Activated CD8-positive, alpha-beta T cell treated with anti-CD3 and anti-CD28 coated beads for 36 hours (primary cell): Measurements from ENCODE around the gene KCNQ1OT1. TPM values are rescaled to one million over a fixed set of nuclear protein-coding genes. Genes with fewer than 3 reads are reported as not detected.

ENCODE experiments used
- ATAC-seq: fragments of 200-7000 bp; cut with Tn5 transposase; one replicate; pipeline ENCODE4 v1.10.0; 2021; ENCODE audit warnings: mild to moderate bottlenecking, moderate library complexity
- CTCF ChIA-PET: fragments of 350-600 bp; sonication (Branson Sonifier 250); formaldehyde crosslinking; loops from one replicate; lab custom pipeline; 2021; ENCODE audit warnings: antibody characterized with exemption; lab: Charles Lee
- POLR2A ChIA-PET: fragments of 350-600 bp; sonication (Branson Sonifier 250); formaldehyde crosslinking; loops from one replicate; lab custom pipeline; 2021; ENCODE audit warnings: antibody characterized with exemption; lab: Charles Lee
- DNase-seq: peaks from one replicate; pipeline ENCODE4 v3.0.0-alpha.2; 2020
- H3K27ac Mint-ChIP-seq: one replicate; pipeline ENCODE4 v1.8.0; 2021; ENCODE audit warnings: mild to moderate bottlenecking, mixed read lengths
- H3K27me3 Mint-ChIP-seq: one replicate; pipeline ENCODE4 v1.8.0; 2021; ENCODE audit warnings: mixed read lengths
- H3K36me3 Mint-ChIP-seq: one replicate; pipeline ENCODE4 v1.8.0; 2021; ENCODE audit warnings: low read depth, mixed read lengths
- H3K4me1 Mint-ChIP-seq: one replicate; pipeline ENCODE4 v1.8.0; 2021; ENCODE audit warnings: low read depth, mixed read lengths
- H3K4me3 Mint-ChIP-seq: one replicate; pipeline ENCODE4 v1.8.0; 2021; ENCODE audit warnings: mild to moderate bottlenecking, moderate library complexity, mixed read lengths
- H3K9me3 Mint-ChIP-seq: one replicate; pipeline ENCODE4 v1.8.0; 2021; ENCODE audit warnings: mixed read lengths
- intact Hi-C: fragments of 100-400 bp; cut with micrococcal nuclease; formaldehyde crosslinking; loops from one replicate; pipeline ENCODE4 v1.10.0; 2022
- total RNA-seq, 2 experiments: library from RNA; stranded (reverse); gene quantifications; one replicate each; pipeline ENCODE4 v1.2.3, GENCODE V29; 2021
- TF ChIP-seq, protein P1 (sequence below): fragments of 200-600 bp; IDR thresholded peaks from one replicate; pipeline ENCODE4 v1.8.0; 2022; ENCODE audit warnings: antibody characterized with exemption, mild to moderate bottlenecking

KCNQ1OT1 gene
- total RNA-seq, 2 experiments from 2014 or later, result 0.22 to 0.23 TPM

DNA sequence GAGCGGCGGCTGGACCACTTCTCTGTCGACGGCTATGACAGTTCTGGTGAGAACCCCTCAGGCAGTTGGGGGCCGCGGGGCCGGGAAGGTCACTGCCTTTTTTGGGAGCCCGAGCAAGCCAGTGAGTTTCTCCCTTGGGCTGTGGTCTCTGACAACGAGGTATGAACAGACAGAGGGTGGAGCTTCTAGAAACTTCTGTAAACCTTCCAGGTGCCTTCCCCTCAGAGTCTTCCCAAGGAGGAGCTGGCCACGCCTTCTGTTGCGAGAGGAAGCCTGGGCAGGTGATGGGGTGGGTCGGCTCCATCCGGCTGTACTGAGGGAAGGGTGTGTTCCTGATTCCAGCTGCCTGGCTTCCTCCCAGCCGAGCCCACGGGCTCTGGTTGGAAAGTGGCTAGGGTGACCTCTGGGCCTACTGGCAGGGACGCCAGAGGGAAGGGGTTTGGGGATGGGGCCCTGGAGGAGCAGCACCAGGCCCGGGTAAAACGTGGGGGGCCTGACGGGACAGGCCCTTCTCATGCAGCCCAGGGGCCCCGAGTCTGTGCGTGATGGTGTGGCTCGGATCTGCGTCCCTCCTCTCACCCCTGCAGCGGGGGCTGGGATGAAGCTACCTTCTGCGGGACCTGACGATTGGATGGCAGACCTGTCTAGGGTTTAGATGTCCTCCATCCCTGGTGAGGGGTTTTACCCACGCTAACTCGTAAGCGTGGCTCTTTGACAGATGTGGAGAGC lies 110.8 kb downstream of the KCNQ1OT1 start:
- Mint-ChIP-seq H3K9me3 (no peaks in the 10 kb centered on the region), H3K4me3 (no peak overlapping the region), H3K4me1 (no peaks in the 10 kb centered on the region), H3K27me3 (no peaks in the 10 kb centered on the region), H3K36me3 (peaks cover 4% of the 10 kb centered on the region), H3K27ac (no peak overlapping the region)
- ATAC-seq (no peak), DNase-seq (no peak)
- ChIA-PET CTCF (interaction anchor here (1.0 kb wide), 1 partner anchor 168 kb away, joined by 3 read pairs; no protein-coding TSS in a partner anchor), POLR2A (no interaction called here)
- TF ChIP-seq, protein P1, sequence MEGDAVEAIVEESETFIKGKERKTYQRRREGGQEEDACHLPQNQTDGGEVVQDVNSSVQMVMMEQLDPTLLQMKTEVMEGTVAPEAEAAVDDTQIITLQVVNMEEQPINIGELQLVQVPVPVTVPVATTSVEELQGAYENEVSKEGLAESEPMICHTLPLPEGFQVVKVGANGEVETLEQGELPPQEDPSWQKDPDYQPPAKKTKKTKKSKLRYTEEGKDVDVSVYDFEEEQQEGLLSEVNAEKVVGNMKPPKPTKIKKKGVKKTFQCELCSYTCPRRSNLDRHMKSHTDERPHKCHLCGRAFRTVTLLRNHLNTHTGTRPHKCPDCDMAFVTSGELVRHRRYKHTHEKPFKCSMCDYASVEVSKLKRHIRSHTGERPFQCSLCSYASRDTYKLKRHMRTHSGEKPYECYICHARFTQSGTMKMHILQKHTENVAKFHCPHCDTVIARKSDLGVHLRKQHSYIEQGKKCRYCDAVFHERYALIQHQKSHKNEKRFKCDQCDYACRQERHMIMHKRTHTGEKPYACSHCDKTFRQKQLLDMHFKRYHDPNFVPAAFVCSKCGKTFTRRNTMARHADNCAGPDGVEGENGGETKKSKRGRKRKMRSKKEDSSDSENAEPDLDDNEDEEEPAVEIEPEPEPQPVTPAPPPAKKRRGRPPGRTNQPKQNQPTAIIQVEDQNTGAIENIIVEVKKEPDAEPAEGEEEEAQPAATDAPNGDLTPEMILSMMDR, result no peak
- intact Hi-C loops, result no loop called here

DNA sequence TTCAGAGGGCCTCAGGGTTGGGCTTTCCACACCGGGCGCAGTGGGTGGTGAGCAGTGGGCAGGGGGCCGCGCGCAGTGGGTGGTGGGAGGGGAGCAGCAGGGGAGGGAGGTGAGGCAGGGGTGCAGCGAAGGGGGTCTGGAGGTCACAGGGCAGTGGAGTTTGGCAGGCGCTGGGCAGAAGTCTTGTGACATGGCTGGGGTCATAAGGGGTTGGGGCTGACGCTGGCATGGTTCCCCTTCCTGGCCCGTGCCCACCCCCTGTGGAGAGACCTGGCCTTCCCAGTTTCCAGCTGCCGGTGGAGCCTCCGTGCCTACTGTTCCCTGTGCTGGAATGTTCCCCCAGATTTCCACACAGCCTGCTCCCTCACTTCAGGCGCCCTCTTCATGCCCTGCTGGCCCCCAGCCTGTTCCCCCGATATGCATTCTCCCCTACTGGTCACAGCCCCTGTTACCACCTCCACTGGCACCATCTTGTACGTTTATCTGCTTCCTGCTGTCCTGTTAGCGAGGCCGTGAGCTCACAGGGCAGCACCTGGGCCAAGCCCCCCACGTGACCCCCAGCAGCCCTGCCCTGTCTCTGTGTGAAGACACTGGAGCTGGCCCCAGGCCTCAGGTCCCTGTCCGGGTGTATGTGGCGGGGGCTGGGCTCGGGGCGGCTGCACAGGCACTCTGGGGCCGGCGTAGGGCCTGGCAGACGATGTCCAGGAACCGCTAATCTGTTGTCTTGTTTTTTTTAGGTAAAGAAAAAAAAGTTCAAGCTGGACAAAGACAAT lies 111.6 kb downstream of the KCNQ1OT1 start:
- CTCF ChIA-PET, result no interaction called here
- Mint-ChIP-seq H3K27me3 (no peaks in the 10 kb centered on the region), H3K36me3 (peaks cover 1% of the 10 kb centered on the region), H3K9me3 (no peaks in the 10 kb centered on the region), H3K27ac (no peak overlapping the region), H3K4me1 (no peaks in the 10 kb centered on the region), H3K4me3 (no peak overlapping the region)
- TF ChIP-seq, protein P1, result no peak
- DNase-seq (no peak), ATAC-seq (no peak)
- intact Hi-C loops, result no loop called here
- POLR2A ChIA-PET, result no interaction called here

DNA sequence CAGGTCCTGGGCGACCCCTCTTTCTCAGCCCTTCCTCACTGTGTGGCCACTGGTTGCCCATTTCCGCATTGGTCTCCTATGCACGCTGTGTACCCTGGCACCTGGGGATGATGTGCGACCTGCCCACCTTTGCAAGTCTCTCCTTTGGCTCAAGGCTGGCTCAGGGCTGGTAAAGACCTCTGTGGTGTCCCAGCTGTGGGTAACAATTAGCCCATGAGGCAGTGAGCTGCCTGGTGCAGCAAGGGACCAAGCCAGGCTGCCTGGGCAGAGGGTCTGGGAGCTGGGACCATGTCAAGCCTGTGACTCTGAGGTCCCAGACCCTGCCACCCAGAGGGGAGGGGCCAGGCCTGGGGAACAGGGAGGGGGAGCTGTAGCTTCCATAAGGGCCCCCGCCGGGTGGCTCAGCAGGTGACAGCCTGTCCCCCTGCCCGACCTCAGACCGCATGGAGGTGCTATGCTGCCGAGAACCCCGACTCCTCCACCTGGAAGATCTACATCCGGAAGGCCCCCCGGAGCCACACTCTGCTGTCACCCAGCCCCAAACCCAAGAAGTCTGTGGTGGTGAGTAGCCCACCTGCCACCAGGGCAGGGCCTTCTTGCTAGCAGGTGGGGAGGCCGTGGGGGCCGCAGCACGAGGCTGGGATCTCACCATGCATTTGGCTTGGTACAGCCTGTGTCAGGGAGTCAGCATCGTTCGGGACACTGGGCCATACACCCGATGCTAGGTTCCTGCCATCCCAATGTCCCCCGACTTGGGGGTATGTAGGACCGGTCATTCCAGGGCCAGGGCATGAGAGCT lies 112.5 kb downstream of the KCNQ1OT1 start:
- H3K4me1 Mint-ChIP-seq, result no peaks in the 10 kb centered on the region
- H3K27ac Mint-ChIP-seq, result no peak overlapping the region
- intact Hi-C loops, result no loop called here
- no peaks in the 10 kb centered on the region for H3K9me3 Mint-ChIP-seq
- POLR2A ChIA-PET, result no interaction called here
- TF ChIP-seq, protein P1, result no peak
- CTCF ChIA-PET, result no interaction called here
- peaks cover 1% of the 10 kb centered on the region for H3K36me3 Mint-ChIP-seq
- H3K27me3 Mint-ChIP-seq, result no peaks in the 10 kb centered on the region
- H3K4me3 Mint-ChIP-seq, result no peak overlapping the region
- DNase-seq, result no peak
- no peak for ATAC-seq

DNA sequence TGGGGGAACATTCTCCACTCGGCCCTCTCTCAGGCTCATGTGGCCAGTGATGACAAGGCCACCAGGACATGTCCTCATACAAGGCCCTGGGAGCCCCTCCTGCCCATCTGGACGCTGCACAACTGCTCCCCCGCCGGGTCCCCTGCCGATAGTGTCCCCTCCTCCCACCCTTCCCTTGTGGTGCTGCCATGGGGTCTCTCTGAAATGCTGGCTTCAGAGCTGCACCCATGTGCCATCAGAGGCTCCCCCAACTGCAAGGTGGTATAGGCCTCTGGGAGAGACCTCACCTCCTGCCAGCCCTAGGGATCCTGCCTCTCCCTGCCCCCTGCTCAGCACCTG lies 113.0 kb downstream of the KCNQ1OT1 start:
- CTCF ChIA-PET, result no interaction called here
- ATAC-seq, result no peak
- intact Hi-C loops, result no loop called here
- H3K9me3 Mint-ChIP-seq, result no peaks in the 10 kb centered on the region
- H3K27me3 Mint-ChIP-seq, result no peaks in the 10 kb centered on the region
- no peak overlapping the region for H3K4me3 Mint-ChIP-seq
- H3K4me1 Mint-ChIP-seq, result no peaks in the 10 kb centered on the region
- TF ChIP-seq, protein P1, result no peak
- H3K27ac Mint-ChIP-seq, result no peak overlapping the region
- peaks cover 1% of the 10 kb centered on the region for H3K36me3 Mint-ChIP-seq
- POLR2A ChIA-PET, result no interaction called here
- DNase-seq, result no peak
